Cardiac fibroblast (primary cell): ENCODE results near the gene TLCD2.
"Not testable (repeated sequence)": the region's sequence is repeated elsewhere in the genome, so short reads cannot be mapped to it uniquely, and the experiment has no call there.

ENCODE experiments used
- DNase-seq, 2 donors: peaks; one replicate each; pipeline versions ENCODE4 v3.0.0 to v3.0.0-alpha.2; 2010; ENCODE audit warnings: low read depth in 2 of 2
- H3K4me3 ChIP-seq, 2 donors: replicated peaks in 1 of 2; 1 replicate in 1 of 2; 2 replicates in 1 of 2; pipeline ENCODE4 v1.5.1; 2011; ENCODE audit warnings: low read depth in 2 of 2, low read length in 2 of 2, mild to moderate bottlenecking in 2 of 2, moderate library complexity in 1 of 2
- CTCF ChIP-seq: IDR thresholded peaks from one replicate; pipeline ENCODE4 v1.5.1; 2011; ENCODE audit warnings: low read depth, mild to moderate bottlenecking, low read length, inconsistent platforms

TLCD2 gene

GRCh38 chr17:1711804-1712203, 1.6 kb upstream of the TLCD2 start:
- H3K4me3 ChIP-seq = no peak overlapping the region
- no peak for DNase-seq
- no peak for TF ChIP-seq CTCF

DNA sequence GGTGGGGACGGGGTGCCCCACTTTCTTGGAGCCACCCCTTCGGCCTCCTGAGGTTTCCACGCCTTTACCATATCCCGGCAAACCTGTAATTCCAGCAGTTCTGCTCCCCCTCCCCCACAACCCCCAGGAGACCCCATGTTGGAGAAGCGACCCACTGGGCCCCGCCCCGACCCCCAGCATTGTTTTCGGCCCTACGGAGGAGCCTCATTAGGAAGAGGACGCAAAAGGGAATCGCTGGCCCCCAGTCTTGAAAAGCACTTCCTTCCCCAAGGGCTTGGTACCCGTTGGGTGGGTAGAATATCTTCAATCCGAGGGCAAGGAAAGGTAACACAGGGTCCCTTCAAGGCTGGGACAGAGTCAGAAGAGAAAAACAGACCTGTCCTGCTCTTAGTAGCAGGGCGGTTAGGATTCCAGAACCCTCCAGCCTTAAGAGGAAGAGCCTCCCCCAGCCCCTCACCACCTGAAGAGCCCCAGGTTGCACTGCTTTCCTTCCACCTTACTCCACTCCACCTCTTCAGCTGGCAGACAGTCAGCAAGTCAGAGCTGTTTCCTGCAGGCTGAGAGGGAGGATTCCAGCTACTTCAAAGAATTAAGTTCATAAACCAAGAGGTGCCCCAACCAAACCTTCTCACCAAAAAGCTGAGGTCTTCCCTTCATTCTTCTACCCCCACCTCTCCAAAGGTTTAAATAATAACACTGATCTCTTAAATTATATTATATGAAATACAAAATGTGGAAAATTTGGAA, 803 bp upstream of the TLCD2 start:
- TF ChIP-seq CTCF = no peak
- H3K4me3 ChIP-seq = peak overlapping the region; percentile 48 to 57
- peak; percentile 52 to 62 for DNase-seq

- H3K4me3 ChIP-seq = peak overlapping the region; percentile 48 to 57
- no peak for DNase-seq
Measured at GRCh38 chr17:1709403-1709951, 700 bp downstream of the TLCD2 start.

GRCh38 chr17:1708791-1709346, 1.3 kb downstream of the TLCD2 start:
- H3K4me3 ChIP-seq, DNase-seq: not testable (repeated sequence)

More at GRCh38 chr17:1709403-1709951, 700 bp downstream of the TLCD2 start:
- no peak for TF ChIP-seq CTCF

- DNase-seq = no peak
- no peak for TF ChIP-seq CTCF
- H3K4me3 ChIP-seq = no peak overlapping the region
Measured at GRCh38 chr17:1707107-1707506, 3.1 kb downstream of the TLCD2 start.

DNA sequence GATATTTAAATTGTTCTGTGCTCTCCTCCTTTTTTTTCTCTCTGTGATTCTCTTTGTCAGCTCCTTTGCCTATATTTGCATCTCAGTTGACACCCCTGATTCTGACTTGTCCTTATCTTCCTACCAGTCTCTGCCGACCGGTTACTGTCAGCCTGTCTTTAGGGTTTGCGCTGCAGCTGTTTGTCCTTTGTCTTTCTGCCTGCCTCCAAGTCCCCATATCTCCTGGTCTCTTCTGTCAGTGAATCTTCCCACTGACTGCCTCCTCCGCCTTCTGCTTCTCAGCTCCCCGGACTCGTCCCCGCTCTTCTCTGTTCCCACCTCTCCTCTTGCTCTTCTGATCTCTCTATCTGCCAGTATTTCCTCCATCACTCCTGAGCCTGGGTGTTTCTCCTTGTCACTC, 5.2 kb downstream of the TLCD2 start:
- no peak for TF ChIP-seq CTCF

DNA sequence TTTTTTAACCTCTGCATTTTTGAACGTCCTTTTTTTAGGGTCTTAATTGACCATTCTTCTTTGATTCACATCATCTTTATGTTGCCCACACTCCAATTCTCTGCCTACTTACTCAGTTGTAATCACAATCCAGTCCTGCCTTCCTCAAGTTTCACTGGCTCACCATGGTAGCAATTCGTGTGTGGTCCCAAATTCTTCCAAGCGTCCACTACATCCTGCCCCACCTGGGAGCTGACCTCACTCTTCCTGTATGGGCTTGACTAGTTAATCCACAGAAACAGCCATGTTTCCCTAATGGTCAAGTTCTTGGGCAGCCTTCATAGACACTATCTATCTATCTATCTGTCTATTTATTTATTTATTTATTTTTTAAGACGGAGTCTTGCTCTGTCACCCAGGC, 7.1 kb downstream of the TLCD2 start:
- no peak for TF ChIP-seq CTCF
- H3K4me3 ChIP-seq = no peak overlapping the region
- peak; percentile 14 to 44 for DNase-seq

More for the DNA sequence above, 5.2 kb downstream of the TLCD2 start:
- H3K4me3 ChIP-seq = no peak overlapping the region
- DNase-seq = no peak

GRCh38 chr17:1699891-1700290, 10.3 kb downstream of the TLCD2 start:
- H3K4me3 ChIP-seq, DNase-seq: not testable (repeated sequence)
